Transverse colon (tissue), 4 donors: ENCODE results near the gene RPL41. TPM values are rescaled to one million over a fixed set of nuclear protein-coding genes. Genes with fewer than 3 reads are reported as not detected.

Experiments used
- DNase-seq: peaks from one replicate; pipeline ENCODE4 v3.0.0-alpha.2; 2019
- H3K27ac ChIP-seq, 4 donors: fragments of 200-600 bp; sonication (generic); 2 replicates each; pipeline ENCODE4 v1.5.1; 2016 to 2018; ENCODE audit warnings: inconsistent platforms in 4 of 4
- H3K27me3 ChIP-seq: fragments of 200-600 bp; sonication (generic); 2 replicates; pipeline ENCODE4 v1.5.1; 2017; ENCODE audit warnings: inconsistent platforms
- H3K36me3 ChIP-seq, 4 donors: fragments of 200-600 bp; sonication (generic); 2 replicates each; pipeline ENCODE4 v1.5.1; 2017 to 2019; ENCODE audit warnings: inconsistent platforms in 4 of 4
- H3K4me1 ChIP-seq, 4 donors: fragments of 200-600 bp; sonication (generic); 2 replicates each; pipeline ENCODE4 v1.5.1; 2017 to 2020; ENCODE audit warnings: inconsistent platforms in 4 of 4
- H3K4me3 ChIP-seq, 4 donors: fragments of 200-600 bp; sonication (generic); 1 replicate in 1 of 4; 2 replicates in 3 of 4; pipeline versions ENCODE4 v1.5.1 to v1.6.1; 2017 to 2019; ENCODE audit warnings: inconsistent platforms in 4 of 4
- H3K9me3 ChIP-seq, 2 donors: fragments of 200-600 bp; sonication (generic); 2 replicates each; pipeline ENCODE4 v1.5.1; 2017 to 2019; ENCODE audit warnings: inconsistent platforms in 2 of 2
- CTCF ChIP-seq, 5 experiments: fragments of 200-600 bp in 3 of 5; fragments of 450-650 bp in 2 of 5; sonication (generic) in 3 of 5; IDR thresholded peaks; 1 replicate in 2 of 5; 2 replicates in 3 of 5; pipeline ENCODE4 v1.5.1; 2016 to 2017; ENCODE audit warnings: antibody characterized with exemption in 5 of 5, inconsistent platforms in 3 of 5, mild to moderate bottlenecking in 2 of 5, moderate library complexity in 1 of 5
- EP300 ChIP-seq: sonication (generic); formaldehyde crosslinking; IDR thresholded peaks from one replicate; pipeline ENCODE4 v1.6.1; 2017; ENCODE audit warnings: antibody characterized with exemption, low read depth
- POLR2A ChIP-seq: fragments of 450-650 bp; IDR thresholded peaks from one replicate; pipeline ENCODE4 v1.6.1; 2016; ENCODE audit warnings: antibody characterized with exemption, mild to moderate bottlenecking, moderate library complexity
- POLR2AphosphoS5 ChIP-seq, 3 donors: sonication (generic); formaldehyde crosslinking; IDR thresholded peaks; one replicate each; pipeline ENCODE4 v1.6.1; 2016; ENCODE audit warnings: antibody characterized with exemption in 3 of 3
- WGBS, 2 donors: methylation state at CpG; one replicate each; pipeline ENCODE4 v1.1.5; 2018; ENCODE audit warnings: low coverage in 1 of 2; 5-methylcytosine and 5-hydroxymethylcytosine counted together
- in situ Hi-C, 4 donors: fragments of 200-750 bp; cut with MboI; loops; one replicate each; pipeline versions ENCODE4 v1.15.0 to v1.15.1; 2017; ENCODE audit warnings: low sequenced_read_pairs in 3 of 4, low pct_ligation_motif_present in 1 of 4, low pct_unique_long_range_greater_than_20kb in 1 of 4
- intact Hi-C: fragments of 100-400 bp; cut with DNase I; formaldehyde crosslinking; loops from one replicate; pipeline ENCODE4 v1.15.1; 2023; ENCODE audit warnings: low total_unique reads
- total RNA-seq, 4 donors: library from RNA; depleted of rRNA; stranded (reverse); fragments of >200 nt; gene quantifications; one replicate each; pipeline ENCODE4 v1.1.0, GENCODE V29; 2016

RPL41 gene
- total RNA-seq, 4 donors from 2014 or later = 841 to 2,950 (median 1,684) TPM

- intact Hi-C loops = no loop called here
- DNase-seq = no peak
- no peak for TF ChIP-seq EP300
- no peak for TF ChIP-seq POLR2AphosphoS5 (IDR thresholded peaks at IDR 0.05)
- TF ChIP-seq CTCF (IDR thresholded peaks at IDR 0.05) = no peak
- no peak for TF ChIP-seq POLR2A
These were observed 4.9 kb downstream of the RPL41 start for GRCh38 chr12:56121204-56121870.

GRCh38 chr12:56122637-56123036, 6.2 kb downstream of the RPL41 start:
- DNase-seq = no peak
- Histone ChIP-seq H3K27me3 (no peaks in the 10 kb centered on the region), H3K4me3 (no peak overlapping the region), H3K4me1 (peaks cover 23 to 52% (median 35%) of the 10 kb centered on the region in 4 donors), H3K27ac (peak overlapping the region in 3 of 4 donors; percentile 1 to 36 (median 27)), H3K36me3 (no peaks in the 10 kb centered on the region), H3K9me3 (no peaks in the 10 kb centered on the region)
- intact Hi-C loops (no loop called here), in situ Hi-C loops (loop anchor here in 1 of 4 donors (10.0 kb wide), 1 partner anchor 62 kb away; the partner anchor contains the start of gene SMARCC2)
- WGBS, 2 donors = 57 to 75% methylated on average over 1 to 2 of the region's 2 CpGs
- no peak for TF ChIP-seq CTCF (IDR thresholded peaks at IDR 0.05)
- no peak for TF ChIP-seq EP300
- TF ChIP-seq POLR2A = no peak
- no peak for TF ChIP-seq POLR2AphosphoS5 (IDR thresholded peaks at IDR 0.05)

More at GRCh38 chr12:56121204-56121870, 4.9 kb downstream of the RPL41 start:
- Histone ChIP-seq H3K4me3 (no peak overlapping the region), H3K36me3 (no peaks in the 10 kb centered on the region), H3K4me1 (peaks cover 12 to 40% (median 23%) of the 10 kb centered on the region in 4 donors), H3K27me3 (no peaks in the 10 kb centered on the region), H3K27ac (no peak overlapping the region), H3K9me3 (no peaks in the 10 kb centered on the region)
- in situ Hi-C loops = loop anchor here in 1 of 4 donors (10.0 kb wide), 1 partner anchor 63 kb away; the partner anchor contains the start of gene SMARCC2
- WGBS, 2 donors = 88% methylated on average over 11 of the region's 11 CpGs; no CpG with 5 or more reads in 1 of the 2 donors

- TF ChIP-seq EP300 (no peak), CTCF (IDR thresholded peaks at IDR 0.05) (no peak), POLR2AphosphoS5 (IDR thresholded peaks at IDR 0.05) (no peak), POLR2A (no peak)
- no peaks in the 10 kb centered on the region for H3K36me3 ChIP-seq
- H3K4me1 ChIP-seq = peaks cover 17 to 46% (median 29%) of the 10 kb centered on the region in 4 donors
- in situ Hi-C loops (loop anchor here in 1 of 4 donors (10.0 kb wide), 1 partner anchor 61 kb away; the partner anchor contains the start of gene SMARCC2), intact Hi-C loops (no loop called here)
- H3K27ac ChIP-seq = peak overlapping the region in 3 of 4 donors; percentile 89 to 93 (median 93)
- no peak overlapping the region for H3K4me3 ChIP-seq
- no peak for DNase-seq
- WGBS, 2 donors = 84 to 86% methylated on average over 3 to 4 of the region's 4 CpGs
- no peaks in the 10 kb centered on the region for H3K9me3 ChIP-seq
- H3K27me3 ChIP-seq = no peaks in the 10 kb centered on the region
These were observed 7.7 kb downstream of the RPL41 start for GRCh38 chr12:56124133-56124532.

GRCh38 chr12:56126732-56127239, 10.4 kb downstream of the RPL41 start:
- in situ Hi-C loops = loop anchor here in 1 of 4 donors (10.0 kb wide), 1 partner anchor 58 kb away; the partner anchor contains the start of gene SMARCC2
- intact Hi-C loops = loop anchor here (2.0 kb wide), 1 partner anchor 32 kb away; the partner anchor contains the start of gene MYL6
- H3K27me3 ChIP-seq = no peaks in the 10 kb centered on the region
- no peaks in the 10 kb centered on the region for H3K9me3 ChIP-seq
- H3K4me3 ChIP-seq = no peak overlapping the region
- TF ChIP-seq POLR2A = no peak
- TF ChIP-seq POLR2AphosphoS5 (IDR thresholded peaks at IDR 0.05) = no peak
- TF ChIP-seq CTCF (IDR thresholded peaks at IDR 0.05) = no peak
- TF ChIP-seq EP300 = no peak
- DNase-seq = no peak
- 62 to 65% methylated on average over 3 of the region's 3 CpGs for WGBS, 2 donors
- H3K4me1 ChIP-seq = peaks cover 16 to 48% (median 32%) of the 10 kb centered on the region in 4 donors
- H3K36me3 ChIP-seq = peaks cover 0 to 3% (median 0%) of the 10 kb centered on the region in 4 donors
- peak overlapping the region; percentile 89 to 95 (median 93) for H3K27ac ChIP-seq
